Hepatocyte (in vitro differentiated cells): ENCODE data around the gene HOXA11. TPM values are rescaled to one million over a fixed set of nuclear protein-coding genes. Genes with fewer than 3 reads are reported as not detected.

Experiments
- DNase-seq: peaks from one replicate; pipeline ENCODE4 v3.0.0-alpha.2; 2016; ENCODE audit warnings: low spot score
- H2AFZ ChIP-seq: fragments of 200-600 bp; sonication (generic); 2 replicates; pipeline ENCODE4 v1.6.0; 2016; ENCODE audit warnings: antibody characterized with exemption, mild to moderate bottlenecking
- H3K27ac ChIP-seq: fragments of 200-600 bp; sonication (generic); 2 replicates; pipeline ENCODE4 v1.5.1; 2016; ENCODE audit warnings: mild to moderate bottlenecking
- H3K27me3 ChIP-seq: fragments of 200-600 bp; sonication (generic); 2 replicates; pipeline ENCODE4 v1.6.1; 2016
- H3K36me3 ChIP-seq: fragments of 200-600 bp; sonication (generic); replicated peaks from 2 replicates; pipeline ENCODE4 v1.5.1; 2016; ENCODE audit warnings: low read depth; ENCODE audit not compliant: insufficient read depth
- H3K4me1 ChIP-seq: fragments of 200-600 bp; sonication (generic); 2 replicates; pipeline ENCODE4 v1.5.1; 2016; ENCODE audit warnings: mild to moderate bottlenecking, moderate library complexity; ENCODE audit not compliant: insufficient read depth
- H3K4me2 ChIP-seq: fragments of 200-600 bp; sonication (generic); 2 replicates; pipeline ENCODE4 v1.6.0; 2016
- H3K4me3 ChIP-seq: fragments of 200-600 bp; sonication (generic); 2 replicates; pipeline ENCODE4 v1.5.1; 2016; ENCODE audit warnings: mild to moderate bottlenecking
- H3K79me2 ChIP-seq: fragments of 200-600 bp; sonication (generic); 2 replicates; pipeline ENCODE4 v1.6.0; 2017; ENCODE audit warnings: mild to moderate bottlenecking
- H3K9me2 ChIP-seq: fragments of 200-600 bp; sonication (generic); replicated peaks from 2 replicates; pipeline ENCODE4 v1.6.0; 2017; ENCODE audit warnings: mild to moderate bottlenecking; ENCODE audit not compliant: insufficient read depth
- H3K9me3 ChIP-seq: fragments of 200-600 bp; sonication (generic); 2 replicates; pipeline ENCODE4 v1.5.1; 2016; ENCODE audit warnings: low read depth, mild to moderate bottlenecking
- H4K20me1 ChIP-seq: fragments of 200-600 bp; sonication (generic); 2 replicates; pipeline ENCODE4 v1.6.0; 2016; ENCODE audit warnings: mild to moderate bottlenecking; ENCODE audit not compliant: insufficient read depth, poor library complexity, severe bottlenecking
- EZH2 ChIP-seq: fragments of 200-600 bp; sonication (generic); IDR thresholded peaks from 2 replicates; pipeline ENCODE4 v1.6.1; 2016; ENCODE audit warnings: antibody characterized with exemption, mild to moderate bottlenecking, borderline replicate concordance
- EZH2phosphoT487 ChIP-seq: fragments of 200-600 bp; sonication (generic); IDR thresholded peaks from one replicate; pipeline ENCODE4 v1.6.1; 2018; ENCODE audit warnings: antibody characterized with exemption, mild to moderate bottlenecking, low read depth, moderate library complexity; ENCODE audit not compliant: unreplicated experiment, severe bottlenecking
- WGBS: methylation state at CpG from one replicate; pipeline ENCODE4 v1.1.6; 2016; ENCODE audit warnings: low lambda C conversion rate; ENCODE audit errors: missing lambda C conversion rate; 5-methylcytosine and 5-hydroxymethylcytosine counted together
- polyA plus RNA-seq: library from polyadenylated mRNA; unstranded; fragments of >200 nt; fragmentation: Nextera tagmentation; extraction: Ambion mirVana; gene quantifications from 2 replicates; pipeline ENCODE4 v1.2.1, GENCODE V29; 2016
- total RNA-seq: library from RNA; depleted of rRNA; stranded (reverse); fragments of >200 nt; gene quantifications from 2 replicates; pipeline ENCODE4 v1.2.3, GENCODE V29; 2014
- TF ChIP-seq, protein P1 (sequence below): fragments of 200-600 bp; sonication (generic); IDR thresholded peaks from 2 replicates; pipeline ENCODE4 v1.5.1; 2016; ENCODE audit warnings: antibody characterized with exemption, mild to moderate bottlenecking; ENCODE audit not compliant: poor library complexity

HOXA11 gene
- total and polyA plus RNA-seq, 2 experiments from 2014 or later, result 6.4 to 7.6 TPM

DNA sequence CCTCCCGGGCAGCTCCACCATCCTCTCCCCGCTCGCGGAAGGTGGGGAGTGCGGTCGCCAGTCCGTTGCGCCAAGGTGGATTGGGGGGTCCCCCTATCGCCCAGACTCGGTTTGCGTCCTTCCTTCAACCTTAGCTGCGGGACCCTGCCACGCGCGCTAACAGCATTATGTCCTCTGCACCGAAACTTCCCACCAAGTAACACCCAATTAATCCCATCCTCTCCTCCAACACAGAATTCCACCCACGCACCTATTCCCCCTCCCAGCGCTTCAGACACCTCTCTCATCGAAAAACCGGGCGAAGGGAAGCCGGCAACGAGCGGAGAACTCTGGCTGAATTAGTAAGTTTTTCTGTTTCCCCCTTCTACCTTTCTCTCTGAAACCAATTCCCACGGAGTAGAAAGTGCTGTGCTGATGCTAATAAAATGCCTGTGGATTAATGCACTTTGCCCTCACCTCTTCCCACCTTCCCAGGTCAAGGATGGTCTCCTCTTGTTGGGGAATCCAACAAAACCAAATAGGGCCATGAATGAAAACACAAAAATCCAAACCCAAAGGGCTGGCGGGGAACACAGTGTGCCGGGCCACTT is 33.6 kb downstream of the HOXA11 start:
- H3K36me3 ChIP-seq, result no peaks in the 10 kb centered on the region
- WGBS, result 12% methylated on average over 27 of the region's 27 CpGs
- H3K9me2 ChIP-seq, result no peaks in the 10 kb centered on the region
- H3K4me2 ChIP-seq, result peak overlapping the region; percentile 89
- H3K4me3 ChIP-seq, result peak overlapping the region; percentile 18
- H4K20me1 ChIP-seq, result no peaks in the 10 kb centered on the region
- peaks cover 95% of the 10 kb centered on the region for H3K27me3 ChIP-seq
- H3K79me2 ChIP-seq, result no peaks in the 10 kb centered on the region
- peaks cover 13% of the 10 kb centered on the region for H3K4me1 ChIP-seq
- TF ChIP-seq EZH2phosphoT487 (no peak), EZH2 (peak; percentile 33)
- no peak overlapping the region for H3K27ac ChIP-seq
- DNase-seq, result no peak
- no peaks in the 10 kb centered on the region for H3K9me3 ChIP-seq
- H2AFZ ChIP-seq, result no peak overlapping the region

DNA sequence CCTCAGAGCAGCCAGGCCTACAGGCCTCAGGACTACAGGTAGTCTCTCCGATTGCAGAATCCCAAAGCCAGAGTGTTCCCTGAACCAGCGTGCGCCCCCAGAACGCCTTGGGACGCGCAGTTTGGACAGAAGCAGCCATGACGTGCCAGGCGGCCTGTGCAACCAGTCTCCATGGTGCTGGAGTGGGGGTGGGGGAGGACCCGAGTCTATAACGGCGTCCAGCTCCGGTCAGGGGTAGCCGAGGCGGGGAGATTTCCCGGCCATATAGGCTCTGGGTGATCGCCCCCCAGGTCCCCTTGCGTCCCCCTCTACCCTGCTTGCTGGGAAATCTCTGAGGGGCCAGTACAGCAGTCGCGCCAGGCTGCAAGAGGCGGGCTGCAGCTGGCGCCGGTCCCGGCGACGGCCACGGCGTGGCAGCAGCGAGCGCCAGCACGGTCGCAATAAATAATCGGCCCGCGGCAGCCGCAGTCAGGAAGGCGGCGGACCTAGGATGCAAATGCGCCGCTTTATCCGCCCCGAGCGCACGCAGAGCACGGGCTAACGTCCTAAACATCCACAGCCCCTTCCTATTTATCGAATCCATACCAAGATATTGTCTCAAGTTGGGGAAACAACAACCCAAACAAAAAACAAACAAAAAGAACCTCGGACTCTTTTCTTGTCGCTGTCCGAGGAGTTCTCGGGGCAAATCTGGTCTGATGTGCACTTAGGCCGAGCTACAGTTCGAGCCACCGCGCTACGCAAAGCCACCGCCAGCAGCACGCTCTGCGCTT is 34.3 kb downstream of the HOXA11 start:
- H2AFZ ChIP-seq, result peak overlapping the region; percentile 32
- TF ChIP-seq, protein P1, sequence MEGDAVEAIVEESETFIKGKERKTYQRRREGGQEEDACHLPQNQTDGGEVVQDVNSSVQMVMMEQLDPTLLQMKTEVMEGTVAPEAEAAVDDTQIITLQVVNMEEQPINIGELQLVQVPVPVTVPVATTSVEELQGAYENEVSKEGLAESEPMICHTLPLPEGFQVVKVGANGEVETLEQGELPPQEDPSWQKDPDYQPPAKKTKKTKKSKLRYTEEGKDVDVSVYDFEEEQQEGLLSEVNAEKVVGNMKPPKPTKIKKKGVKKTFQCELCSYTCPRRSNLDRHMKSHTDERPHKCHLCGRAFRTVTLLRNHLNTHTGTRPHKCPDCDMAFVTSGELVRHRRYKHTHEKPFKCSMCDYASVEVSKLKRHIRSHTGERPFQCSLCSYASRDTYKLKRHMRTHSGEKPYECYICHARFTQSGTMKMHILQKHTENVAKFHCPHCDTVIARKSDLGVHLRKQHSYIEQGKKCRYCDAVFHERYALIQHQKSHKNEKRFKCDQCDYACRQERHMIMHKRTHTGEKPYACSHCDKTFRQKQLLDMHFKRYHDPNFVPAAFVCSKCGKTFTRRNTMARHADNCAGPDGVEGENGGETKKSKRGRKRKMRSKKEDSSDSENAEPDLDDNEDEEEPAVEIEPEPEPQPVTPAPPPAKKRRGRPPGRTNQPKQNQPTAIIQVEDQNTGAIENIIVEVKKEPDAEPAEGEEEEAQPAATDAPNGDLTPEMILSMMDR, result peak; percentile 81
- TF ChIP-seq EZH2, result no peak
- no peak overlapping the region for H3K27ac ChIP-seq
- WGBS, result 4% methylated on average over 57 of the region's 58 CpGs
- H3K4me2 ChIP-seq, result peak overlapping the region; percentile 89
- peak overlapping the region; percentile 18 for H3K4me3 ChIP-seq
- H3K4me1 ChIP-seq, result peaks cover 13% of the 10 kb centered on the region
- H3K9me3 ChIP-seq, result no peaks in the 10 kb centered on the region
- no peaks in the 10 kb centered on the region for H3K79me2 ChIP-seq
- H3K9me2 ChIP-seq, result no peaks in the 10 kb centered on the region
- DNase-seq, result peak; percentile 91
- H3K36me3 ChIP-seq, result no peaks in the 10 kb centered on the region
- H4K20me1 ChIP-seq, result no peaks in the 10 kb centered on the region
- peaks cover 95% of the 10 kb centered on the region for H3K27me3 ChIP-seq

DNA sequence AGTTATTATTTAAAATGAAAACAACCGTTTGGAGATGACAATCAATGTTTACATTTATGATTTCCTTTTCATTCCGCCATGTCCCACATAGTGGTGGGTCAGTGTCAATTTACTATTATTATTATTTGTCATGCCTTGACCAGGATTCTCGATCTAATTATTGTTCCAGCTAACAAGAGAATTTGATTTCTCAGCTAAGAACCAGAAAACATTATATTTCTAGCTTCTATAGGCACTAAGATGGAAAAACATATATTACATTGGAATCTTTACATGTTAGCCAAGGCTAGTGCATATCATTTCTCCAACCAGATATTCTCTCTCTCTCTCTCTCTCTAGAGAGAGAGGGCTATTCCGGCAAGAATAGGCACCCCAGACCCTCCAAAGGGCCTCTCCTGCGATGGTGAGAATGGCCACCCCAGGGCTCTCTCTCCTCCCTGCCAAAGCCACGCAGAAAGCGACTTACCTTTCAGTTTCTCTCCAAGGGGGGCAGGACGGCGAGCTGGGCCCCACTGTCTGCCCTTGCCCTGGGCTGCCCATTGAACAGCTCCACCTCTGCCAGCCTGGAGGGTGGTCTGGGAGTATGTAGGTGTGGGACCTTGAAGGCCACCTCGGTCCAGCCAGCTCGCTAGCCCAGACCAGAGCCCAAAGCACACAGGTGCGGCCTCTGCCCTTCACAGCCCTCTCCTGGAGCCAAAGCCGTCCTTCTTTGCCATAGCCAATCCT is 35.0 kb downstream of the HOXA11 start:
- Histone ChIP-seq H3K36me3 (no peaks in the 10 kb centered on the region), H4K20me1 (no peaks in the 10 kb centered on the region), H3K27ac (no peak overlapping the region), H3K4me1 (peaks cover 10% of the 10 kb centered on the region), H3K9me2 (no peaks in the 10 kb centered on the region), H3K79me2 (no peaks in the 10 kb centered on the region), H2AFZ (no peak overlapping the region), H3K9me3 (no peaks in the 10 kb centered on the region), H3K4me3 (no peak overlapping the region), H3K27me3 (peaks cover 95% of the 10 kb centered on the region), H3K4me2 (peak overlapping the region; percentile 89)
- DNase-seq, result no peak
- 56% methylated on average over 13 of the region's 13 CpGs for WGBS
- no peak for TF ChIP-seq EZH2phosphoT487
- TF ChIP-seq, protein P1, result no peak
- TF ChIP-seq EZH2, result no peak
